PFSK-1 (cell line): ENCODE data around the gene FOXJ2.

Experiments used
- FOXP2 ChIP-seq: optimal IDR thresholded peaks from 2 replicates; pipeline ENCODE3; 2011; ENCODE audit warnings: borderline replicate concordance, control low read depth, inconsistent platforms; ENCODE audit not compliant: insufficient read depth; ENCODE audit errors: extremely low read length, extremely low read depth
- POLR2AphosphoS5 ChIP-seq: IDR thresholded peaks from 2 replicates; pipeline ENCODE4 v1.6.1; 2012; ENCODE audit warnings: low read depth, mild to moderate bottlenecking, control low read depth, low read length, moderate library complexity
- REST ChIP-seq, 2 experiments: IDR thresholded peaks; 2 replicates each; pipeline versions ENCODE4 v1.6.1 to v1.8.0; 2011 to 2012; ENCODE audit warnings: low read depth in 2 of 2, low read length in 2 of 2, control low read depth in 1 of 2, inconsistent platforms in 1 of 2, mild to moderate bottlenecking in 1 of 2, moderate library complexity in 1 of 2; ENCODE audit not compliant: insufficient read depth in 1 of 2
- SIN3A ChIP-seq: IDR thresholded peaks from 2 replicates; pipeline ENCODE4 v1.6.1; 2012; ENCODE audit warnings: mild to moderate bottlenecking, low read length, moderate library complexity, borderline replicate concordance; ENCODE audit not compliant: insufficient read depth
- TAF1 ChIP-seq: IDR thresholded peaks from 2 replicates; pipeline ENCODE4 v1.6.1; 2012; ENCODE audit warnings: low read length, control low read depth, borderline replicate concordance; ENCODE audit not compliant: insufficient read depth

FOXJ2 gene

DNA sequence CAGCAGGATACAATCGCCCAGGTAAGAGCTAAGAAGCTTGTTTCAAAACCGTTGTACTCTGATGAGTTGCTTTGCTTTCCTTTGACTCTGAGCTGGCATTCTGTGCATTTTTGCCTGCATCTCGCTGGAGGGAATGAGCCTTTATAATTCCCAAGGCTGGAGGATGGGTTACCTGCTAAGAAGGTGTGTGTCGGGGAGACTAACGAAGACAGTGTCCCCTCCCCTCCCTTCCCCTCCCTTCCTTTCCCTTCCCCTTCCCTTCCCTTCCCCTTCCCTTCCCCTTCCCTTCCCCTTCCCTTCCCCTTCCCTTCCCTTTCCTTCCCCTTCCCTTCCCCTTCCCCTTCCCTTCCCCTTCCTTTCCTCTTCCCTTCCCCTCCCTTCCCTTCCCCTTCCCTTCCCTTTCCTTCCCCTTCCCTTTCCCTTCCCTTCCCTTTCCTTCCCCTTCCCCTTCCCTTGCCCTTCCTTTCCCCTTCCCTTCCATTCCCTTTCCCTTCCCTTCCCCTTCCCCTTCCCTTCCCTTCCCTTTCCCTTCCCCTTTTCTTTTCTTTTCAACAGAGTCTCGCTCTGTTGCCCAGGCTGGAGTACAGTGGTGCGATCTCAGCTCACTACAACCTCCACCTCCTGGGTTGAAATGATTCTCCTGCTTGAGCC, 18.2 kb downstream of the FOXJ2 start:
- no peak for TF ChIP-seq TAF1
- TF ChIP-seq REST (IDR thresholded peaks at IDR 0.05; ENCODE audit: insufficient read depth in 1 of 2, low read depth in 2 of 2, low read length in 2 of 2) = no peak
- TF ChIP-seq SIN3A = no peak
- no peak for TF ChIP-seq POLR2AphosphoS5
- no peak for TF ChIP-seq FOXP2

DNA sequence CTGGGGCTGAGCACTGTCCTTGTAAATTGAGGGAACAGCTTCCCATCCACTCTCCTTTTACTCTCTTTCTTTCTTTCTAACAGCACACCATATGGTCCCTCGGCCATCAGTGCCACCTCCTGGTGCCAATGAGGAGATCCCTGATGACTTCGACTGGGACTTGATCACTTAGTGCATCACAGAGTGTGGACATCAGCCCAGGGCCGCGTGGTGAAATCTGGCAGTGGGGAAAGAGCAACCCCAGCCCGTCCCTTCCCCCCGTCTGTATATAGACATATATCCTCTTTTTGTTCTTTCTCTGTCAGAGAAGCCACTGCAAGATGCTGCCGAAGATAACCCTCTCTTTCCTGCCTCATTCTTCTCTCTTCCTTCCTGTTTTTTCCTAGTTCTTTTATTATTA, 20.2 kb downstream of the FOXJ2 start:
- TF ChIP-seq FOXP2 (no peak), POLR2AphosphoS5 (no peak), SIN3A (no peak)

GRCh38 chr12:8054816-8055215, 22.3 kb downstream of the FOXJ2 start:
- TF ChIP-seq POLR2AphosphoS5 = no peak
- TF ChIP-seq TAF1 = no peak
- no peak for TF ChIP-seq SIN3A
- no peak for TF ChIP-seq REST (IDR thresholded peaks at IDR 0.05; ENCODE audit: insufficient read depth in 1 of 2, low read depth in 2 of 2, low read length in 2 of 2)
- no peak for TF ChIP-seq FOXP2

GRCh38 chr12:8057306-8057705, 24.8 kb downstream of the FOXJ2 start:
- TF ChIP-seq POLR2AphosphoS5 = no peak
- no peak for TF ChIP-seq REST (IDR thresholded peaks at IDR 0.05; ENCODE audit: insufficient read depth in 1 of 2, low read depth in 2 of 2, low read length in 2 of 2)
- TF ChIP-seq FOXP2 = no peak

DNA sequence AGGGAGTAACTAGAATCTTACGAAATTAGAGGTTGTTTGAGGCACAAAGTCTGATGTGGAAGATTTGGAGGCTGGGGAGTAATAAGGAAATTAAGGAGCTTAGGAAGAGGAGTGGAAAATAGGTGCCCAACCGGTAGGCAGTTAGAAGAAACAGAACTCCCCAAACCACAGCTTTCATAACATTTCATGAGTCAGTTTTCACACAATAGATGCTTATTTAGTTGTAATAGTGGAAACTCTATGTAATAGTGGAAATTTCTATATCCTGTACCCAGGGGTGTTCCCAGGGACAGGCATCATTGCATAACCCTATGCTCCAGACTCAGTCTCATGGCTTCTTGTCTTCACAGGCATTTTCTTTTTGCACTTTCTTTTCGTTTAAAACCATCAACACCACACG, 25.3 kb downstream of the FOXJ2 start:
- TF ChIP-seq REST (IDR thresholded peaks at IDR 0.05; ENCODE audit: insufficient read depth in 1 of 2, low read depth in 2 of 2, low read length in 2 of 2) (no peak), FOXP2 (no peak), SIN3A (no peak)

DNA sequence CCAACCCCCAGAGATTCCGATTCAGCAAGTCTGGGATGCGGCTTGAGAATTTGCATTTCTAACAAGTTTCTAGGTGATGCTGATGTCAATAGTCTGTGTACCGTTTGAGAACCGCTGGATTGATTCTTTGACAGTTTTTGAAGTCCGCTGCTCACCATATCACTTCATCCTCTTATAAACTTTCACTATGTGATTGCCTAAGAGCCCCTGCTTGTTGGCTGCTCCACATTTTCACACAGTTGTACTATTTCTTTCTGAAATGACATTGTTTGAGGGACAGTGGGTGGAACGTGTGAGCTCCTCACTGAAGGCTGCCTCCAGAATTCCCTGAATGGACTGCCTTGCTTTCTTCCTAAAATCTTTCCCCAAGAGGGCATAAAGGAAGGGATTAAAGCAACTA, 26.0 kb downstream of the FOXJ2 start:
- TF ChIP-seq SIN3A = no peak
- TF ChIP-seq FOXP2 = no peak
- no peak for TF ChIP-seq POLR2AphosphoS5
- no peak for TF ChIP-seq TAF1
- no peak for TF ChIP-seq REST (IDR thresholded peaks at IDR 0.05; ENCODE audit: insufficient read depth in 1 of 2, low read depth in 2 of 2, low read length in 2 of 2)
